Right forelimb (tissue), 1 donor: ENCODE measurements around the gene ZNF638.
"Not testable (repeated sequence)": the region's sequence is repeated elsewhere in the genome, so short reads cannot be mapped to it uniquely, and the experiment has no call there.

Experiments used
- DNase-seq: peaks from one replicate; pipeline ENCODE4 v3.0.0-alpha.2; 2018

ZNF638 gene

GRCh38 chr2:71331581-71332434 lies at the start of gene ZNF638:
TSS of gene ZNF638 (plus strand) at chr2:71331782. CDS start at chr2:71348955, 17,173 bp downstream.
- DNase-seq, result peak; percentile 95

GRCh38 chr2:71281950-71282349 lies 49.6 kb upstream of the ZNF638 start:
- no peak for DNase-seq

- no peak for DNase-seq
Measured at GRCh38 chr2:71282493-71282892, 49.1 kb upstream of the ZNF638 start.

GRCh38 chr2:71283131-71283530 lies 48.5 kb upstream of the ZNF638 start:
- no peak for DNase-seq

GRCh38 chr2:71285706-71286105 lies 45.9 kb upstream of the ZNF638 start:
- DNase-seq, result no peak

- DNase-seq, result no peak
Measured at GRCh38 chr2:71291398-71291797, 40.2 kb upstream of the ZNF638 start.

- DNase-seq, result no peak
Measured at GRCh38 chr2:71292159-71292558, 39.4 kb upstream of the ZNF638 start.

GRCh38 chr2:71298914-71299313 lies 32.7 kb upstream of the ZNF638 start:
- no peak for DNase-seq

GRCh38 chr2:71299507-71299906 lies 32.1 kb upstream of the ZNF638 start:
- DNase-seq, result no peak

GRCh38 chr2:71303849-71304248 lies 27.7 kb upstream of the ZNF638 start:
- DNase-seq, result no peak

- no peak for DNase-seq
Measured at GRCh38 chr2:71306762-71307161, 24.8 kb upstream of the ZNF638 start.

- no peak for DNase-seq
Measured at GRCh38 chr2:71313016-71313766, 18.4 kb upstream of the ZNF638 start.

- no peak for DNase-seq
Measured at GRCh38 chr2:71317060-71317459, 14.5 kb upstream of the ZNF638 start.

- DNase-seq, result not testable (repeated sequence)
Measured at GRCh38 chr2:71317900-71318299, 13.7 kb upstream of the ZNF638 start.

- DNase-seq, result no peak
Measured at GRCh38 chr2:71323386-71323785, 8.2 kb upstream of the ZNF638 start.

- no peak for DNase-seq
Measured at GRCh38 chr2:71326968-71327367, 4.6 kb upstream of the ZNF638 start.

- DNase-seq, result no peak
Measured at GRCh38 chr2:71327916-71328315, 3.7 kb upstream of the ZNF638 start.

- no peak for DNase-seq
Measured at GRCh38 chr2:71330155-71330554, 1.4 kb upstream of the ZNF638 start.

- no peak for DNase-seq
Measured at GRCh38 chr2:71330585-71331330, 824 bp upstream of the ZNF638 start.

GRCh38 chr2:71331331-71331580 lies 326 bp upstream of the ZNF638 start:
- DNase-seq, result not testable (repeated sequence)

GRCh38 chr2:71332435-71332796 lies 834 bp downstream of the ZNF638 start:
- no peak for DNase-seq

- DNase-seq, result no peak
Measured at GRCh38 chr2:71333619-71334018, 2.0 kb downstream of the ZNF638 start.

- no peak for DNase-seq
Measured at GRCh38 chr2:71336384-71336783, 4.8 kb downstream of the ZNF638 start.

GRCh38 chr2:71336802-71337201 lies 5.2 kb downstream of the ZNF638 start:
- DNase-seq, result no peak
